Neural crest cell (in vitro differentiated cells): ENCODE measurements around the gene RABEPK. TPM values are rescaled to one million over a fixed set of nuclear protein-coding genes. Genes with fewer than 3 reads are reported as not detected.
"Not testable (repeated sequence)": the region's sequence is repeated elsewhere in the genome, so short reads cannot be mapped to it uniquely, and the experiment has no call there.

Source experiments
- DNase-seq: peaks from one replicate; pipeline ENCODE4 v3.0.0; 2021; ENCODE audit warnings: low read depth, mixed read lengths, low spot score
- H3K27ac Mint-ChIP-seq: one replicate; pipeline ENCODE4 v1.8.0; 2021; ENCODE audit warnings: mild to moderate bottlenecking, mixed read lengths; ENCODE audit not compliant: unreplicated experiment
- H3K27me3 Mint-ChIP-seq: 2 replicates; pipeline ENCODE4 v1.8.0; 2021; ENCODE audit warnings: low read depth, mild to moderate bottlenecking, mixed read lengths
- H3K36me3 Mint-ChIP-seq: 2 replicates; pipeline ENCODE4 v1.8.0; 2021; ENCODE audit warnings: low read depth, mild to moderate bottlenecking, mixed read lengths
- H3K4me1 Mint-ChIP-seq: 2 replicates; pipeline ENCODE4 v1.8.0; 2021; ENCODE audit warnings: mixed read lengths
- H3K4me3 Mint-ChIP-seq: one replicate; pipeline ENCODE4 v1.8.0; 2021; ENCODE audit warnings: mild to moderate bottlenecking, mixed read lengths
- H3K9me3 Mint-ChIP-seq: 2 replicates; pipeline ENCODE4 v1.8.0; 2021; ENCODE audit warnings: mixed read lengths
- total RNA-seq: library from RNA; stranded (reverse); gene quantifications from 2 replicates; pipeline ENCODE4 v1.2.1, GENCODE V29; 2021
- TF ChIP-seq, protein P1 (sequence below): fragments of 200-600 bp; sonication (generic); conservative IDR thresholded peaks from 2 replicates; pipeline ENCODE4 v1.5.0; 2021; ENCODE audit warnings: antibody characterized with exemption, mild to moderate bottlenecking

The RABEPK gene
- total RNA-seq, 1 donor from 2014 or later, result 27.5 TPM

DNA sequence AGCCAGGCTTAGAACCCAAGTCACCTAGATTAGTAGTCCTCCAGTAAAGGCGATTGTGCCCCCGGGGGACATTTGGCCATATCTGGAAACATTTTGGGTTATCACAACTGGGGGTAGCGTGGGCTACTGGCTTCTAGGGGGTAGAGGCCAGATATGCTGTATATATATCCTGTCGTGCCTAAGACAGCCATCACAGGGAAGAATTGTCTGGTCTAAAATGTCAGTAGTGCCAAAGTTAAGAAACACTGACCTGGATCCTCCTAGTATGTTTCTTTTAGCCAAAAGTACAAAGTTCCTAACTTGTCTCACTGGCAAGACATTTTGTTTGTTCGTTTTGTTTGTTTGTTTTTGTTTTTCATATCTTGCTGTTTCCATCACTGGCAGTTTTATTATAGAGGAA lies 13.8 kb downstream of the RABEPK start:
- DNase-seq, result no peak
- H3K4me1 Mint-ChIP-seq, result no peaks in the 10 kb centered on the region
- TF ChIP-seq, protein P1, sequence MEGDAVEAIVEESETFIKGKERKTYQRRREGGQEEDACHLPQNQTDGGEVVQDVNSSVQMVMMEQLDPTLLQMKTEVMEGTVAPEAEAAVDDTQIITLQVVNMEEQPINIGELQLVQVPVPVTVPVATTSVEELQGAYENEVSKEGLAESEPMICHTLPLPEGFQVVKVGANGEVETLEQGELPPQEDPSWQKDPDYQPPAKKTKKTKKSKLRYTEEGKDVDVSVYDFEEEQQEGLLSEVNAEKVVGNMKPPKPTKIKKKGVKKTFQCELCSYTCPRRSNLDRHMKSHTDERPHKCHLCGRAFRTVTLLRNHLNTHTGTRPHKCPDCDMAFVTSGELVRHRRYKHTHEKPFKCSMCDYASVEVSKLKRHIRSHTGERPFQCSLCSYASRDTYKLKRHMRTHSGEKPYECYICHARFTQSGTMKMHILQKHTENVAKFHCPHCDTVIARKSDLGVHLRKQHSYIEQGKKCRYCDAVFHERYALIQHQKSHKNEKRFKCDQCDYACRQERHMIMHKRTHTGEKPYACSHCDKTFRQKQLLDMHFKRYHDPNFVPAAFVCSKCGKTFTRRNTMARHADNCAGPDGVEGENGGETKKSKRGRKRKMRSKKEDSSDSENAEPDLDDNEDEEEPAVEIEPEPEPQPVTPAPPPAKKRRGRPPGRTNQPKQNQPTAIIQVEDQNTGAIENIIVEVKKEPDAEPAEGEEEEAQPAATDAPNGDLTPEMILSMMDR, result no peak
- H3K9me3 Mint-ChIP-seq, result no peaks in the 10 kb centered on the region
- H3K4me3 Mint-ChIP-seq, result no peak overlapping the region
- H3K36me3 Mint-ChIP-seq, result peaks cover 10% of the 10 kb centered on the region
- no peaks in the 10 kb centered on the region for H3K27me3 Mint-ChIP-seq
- H3K27ac Mint-ChIP-seq, result no peak overlapping the region

DNA sequence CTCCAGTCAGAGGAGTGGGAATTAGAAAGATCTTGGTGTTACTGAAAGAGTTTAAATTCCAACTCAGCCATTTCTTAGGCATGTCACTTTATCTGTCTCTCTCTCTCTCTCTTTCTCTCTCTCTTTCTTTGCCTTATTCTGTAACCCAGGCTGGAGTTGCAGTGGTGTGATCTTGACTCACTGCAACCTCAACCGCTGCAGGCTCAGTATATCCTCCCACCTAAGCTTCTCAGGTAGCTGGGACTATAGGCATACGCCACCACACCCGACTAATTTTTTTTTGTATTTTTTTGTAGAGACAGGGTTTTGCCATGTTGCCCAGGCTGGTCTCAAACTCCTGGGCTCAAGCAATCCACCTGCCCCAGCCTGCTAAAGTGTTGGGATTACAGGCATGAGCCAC lies 18.3 kb downstream of the RABEPK start:
- Mint-ChIP-seq H3K27me3 (no peaks in the 10 kb centered on the region), H3K9me3 (no peaks in the 10 kb centered on the region)
- TF ChIP-seq, protein P1, result no peak

DNA sequence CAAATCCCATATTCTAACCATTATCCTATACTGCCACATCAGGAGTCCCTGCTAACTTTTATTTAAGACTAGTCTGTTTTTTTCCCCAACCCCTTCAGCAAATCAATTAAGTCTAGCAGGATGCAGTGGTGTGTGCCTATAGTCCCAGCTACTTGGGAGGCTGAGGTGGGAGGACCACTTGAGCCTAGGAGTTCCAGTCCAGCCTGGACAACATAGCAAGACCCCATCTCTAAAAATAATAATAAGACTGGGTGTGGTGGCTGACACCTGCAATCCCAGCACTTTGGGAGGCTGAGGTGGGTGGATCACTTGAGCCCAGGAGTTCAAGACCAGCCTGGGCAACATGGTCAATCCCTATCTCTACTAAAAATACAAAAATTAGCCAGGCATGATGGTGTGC lies 24.5 kb downstream of the RABEPK start:
- not testable (repeated sequence) for H3K36me3 Mint-ChIP-seq, H3K4me3 Mint-ChIP-seq, H3K9me3 Mint-ChIP-seq

More for the DNA sequence above, 18.3 kb downstream of the RABEPK start:
- DNase-seq, result no peak
- Mint-ChIP-seq H3K4me1 (no peaks in the 10 kb centered on the region), H3K36me3 (peaks cover 5% of the 10 kb centered on the region), H3K27ac (peak overlapping the region; percentile 28), H3K4me3 (no peak overlapping the region)

DNA sequence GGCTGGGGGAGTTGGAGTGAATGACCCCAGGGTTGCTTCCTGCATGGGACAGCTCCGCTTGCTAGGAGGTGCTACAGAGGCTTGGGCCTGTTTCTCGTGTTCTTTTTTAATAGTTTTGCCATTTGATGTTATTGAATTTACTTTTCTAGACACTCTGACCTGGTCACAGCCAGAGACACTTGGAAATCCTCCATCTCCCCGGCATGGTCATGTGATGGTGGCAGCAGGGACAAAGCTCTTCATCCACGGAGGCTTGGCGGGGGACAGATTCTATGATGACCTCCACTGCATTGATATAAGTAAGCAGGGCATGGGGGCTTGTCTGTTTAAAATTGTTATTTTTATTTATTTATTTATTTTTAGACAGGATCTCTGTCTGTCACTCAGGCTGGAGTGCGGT lies 27.4 kb downstream of the RABEPK start:
- Mint-ChIP-seq H3K27ac (no peak overlapping the region), H3K9me3 (no peaks in the 10 kb centered on the region), H3K36me3 (no peaks in the 10 kb centered on the region), H3K27me3 (no peaks in the 10 kb centered on the region), H3K4me3 (no peak overlapping the region), H3K4me1 (no peaks in the 10 kb centered on the region)
- TF ChIP-seq, protein P1, result no peak
- DNase-seq, result no peak

More for the DNA sequence above, 24.5 kb downstream of the RABEPK start:
- H3K27me3 Mint-ChIP-seq, H3K4me1 Mint-ChIP-seq, H3K27ac Mint-ChIP-seq, DNase-seq: not testable (repeated sequence)

DNA sequence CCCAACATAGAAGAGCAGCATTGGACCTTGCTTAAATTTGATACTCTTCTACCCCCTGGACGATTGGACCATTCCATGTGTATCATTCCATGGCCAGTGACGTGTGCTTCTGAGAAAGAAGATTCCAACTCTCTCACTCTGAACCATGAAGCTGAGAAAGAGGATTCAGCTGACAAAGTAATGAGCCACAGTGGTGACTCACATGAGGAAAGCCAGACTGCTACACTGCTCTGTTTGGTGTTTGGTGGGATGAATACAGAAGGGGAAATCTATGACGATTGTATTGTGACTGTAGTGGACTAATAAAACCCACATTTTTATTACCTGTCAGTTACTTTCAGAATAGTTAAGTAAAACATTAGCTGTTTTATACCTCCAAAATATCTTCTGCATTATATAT lies 33.3 kb downstream of the RABEPK start:
- TF ChIP-seq, protein P1, result no peak
- Mint-ChIP-seq H3K27ac (no peak overlapping the region), H3K9me3 (no peaks in the 10 kb centered on the region), H3K27me3 (no peaks in the 10 kb centered on the region), H3K4me1 (peaks cover 32% of the 10 kb centered on the region), H3K36me3 (peaks cover 26% of the 10 kb centered on the region), H3K4me3 (no peak overlapping the region)
- no peak for DNase-seq

DNA sequence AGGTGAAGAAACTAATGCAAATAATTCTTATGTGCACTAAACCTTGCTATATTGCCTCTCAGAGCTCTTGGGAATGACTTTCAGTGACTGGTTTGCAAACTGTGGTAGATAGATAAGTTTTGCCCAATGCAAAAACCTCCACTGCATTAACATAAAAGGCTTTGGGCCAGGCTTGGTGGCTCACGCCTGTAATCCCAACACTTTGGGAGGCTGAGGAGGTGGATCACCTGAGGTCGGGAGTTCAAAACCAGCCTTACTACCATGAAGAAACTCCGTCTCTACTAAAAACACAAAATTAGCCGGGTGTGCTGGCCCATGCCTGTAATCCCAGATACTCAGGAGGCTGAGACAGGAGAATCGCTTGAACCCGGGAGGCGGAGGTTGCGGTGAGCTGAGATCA lies 33.8 kb downstream of the RABEPK start:
- DNase-seq, H3K27ac Mint-ChIP-seq, H3K9me3 Mint-ChIP-seq, H3K4me3 Mint-ChIP-seq, H3K27me3 Mint-ChIP-seq: not testable (repeated sequence)
- Mint-ChIP-seq H3K4me1 (peaks cover 37% of the 10 kb centered on the region), H3K36me3 (peaks cover 30% of the 10 kb centered on the region)
